GM21723 (cell line): ENCODE results near the gene PGC.
"Not testable (repeated sequence)": the region's sequence is repeated elsewhere in the genome, so short reads cannot be mapped to it uniquely, and the experiment has no call there.

Experiments used
- ATAC-seq: cut with Tn5 transposase; IDR thresholded peaks from one replicate; pipeline ENCODE4 v1.9.1; 2021; ENCODE audit warnings: mild to moderate bottlenecking, moderate library complexity; ENCODE audit not compliant: unreplicated experiment

Gene PGC

DNA sequence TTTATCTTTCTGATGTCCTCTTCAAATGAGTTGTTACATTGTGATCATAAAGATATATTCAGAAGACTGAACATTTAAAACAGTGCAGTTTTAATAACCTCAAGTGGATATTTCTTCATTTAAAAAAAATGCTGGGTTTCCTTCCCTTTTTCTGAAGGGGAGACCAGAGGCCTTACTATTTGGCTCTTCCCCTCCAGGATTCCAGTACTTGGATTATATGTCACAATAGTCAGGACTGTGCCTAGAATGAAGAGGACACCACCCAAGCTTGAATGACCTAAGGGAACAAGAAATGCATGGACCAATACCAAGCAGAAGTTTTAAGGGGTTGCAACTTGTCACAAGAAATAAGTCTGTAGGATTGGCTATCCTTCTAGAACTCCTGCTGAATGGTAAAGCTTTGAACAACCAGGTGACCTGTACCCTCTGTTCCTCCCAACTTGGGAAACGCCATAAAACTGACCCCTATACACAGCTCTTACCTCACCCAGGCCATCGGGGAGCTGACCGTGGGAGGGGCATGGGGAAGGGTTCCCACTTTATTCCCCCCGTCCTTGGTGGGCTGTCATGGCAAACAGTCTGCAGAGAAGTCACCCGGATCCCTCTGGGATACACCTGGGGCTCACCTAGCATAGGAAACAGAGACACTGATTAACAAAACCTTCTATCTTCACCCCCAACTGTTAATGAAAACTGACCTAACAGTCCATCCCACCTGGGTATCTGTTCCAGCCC lies 30.5 kb upstream of the PGC start:
- no peak for ATAC-seq

DNA sequence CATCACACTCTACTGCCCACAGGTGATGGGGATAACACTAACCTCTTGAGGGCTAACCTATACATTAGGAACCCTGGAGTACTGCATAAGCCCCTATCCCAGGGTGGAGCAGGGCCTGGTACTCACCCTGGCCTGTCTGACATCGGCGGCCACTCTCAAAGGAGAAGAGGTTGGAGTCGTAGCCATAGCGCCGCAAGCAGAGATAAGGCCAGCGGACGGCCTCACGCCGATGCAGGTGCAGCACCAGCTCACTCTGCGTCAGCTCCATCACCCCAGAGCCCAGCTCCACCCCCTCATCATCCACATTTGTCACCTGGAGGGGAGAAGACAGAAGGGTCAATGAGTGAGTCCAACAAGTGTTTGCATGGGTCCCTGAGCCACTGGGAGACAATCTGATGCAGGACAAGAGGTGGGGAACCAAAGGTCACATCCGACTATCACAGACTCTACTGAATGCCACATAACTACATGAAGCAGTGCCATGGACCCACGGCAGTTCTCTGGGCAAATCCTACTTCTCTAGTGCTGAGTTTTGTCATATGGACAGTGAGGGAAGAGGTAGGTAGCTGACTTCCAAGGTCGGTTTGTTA lies 28.2 kb upstream of the PGC start:
- no peak for ATAC-seq

DNA sequence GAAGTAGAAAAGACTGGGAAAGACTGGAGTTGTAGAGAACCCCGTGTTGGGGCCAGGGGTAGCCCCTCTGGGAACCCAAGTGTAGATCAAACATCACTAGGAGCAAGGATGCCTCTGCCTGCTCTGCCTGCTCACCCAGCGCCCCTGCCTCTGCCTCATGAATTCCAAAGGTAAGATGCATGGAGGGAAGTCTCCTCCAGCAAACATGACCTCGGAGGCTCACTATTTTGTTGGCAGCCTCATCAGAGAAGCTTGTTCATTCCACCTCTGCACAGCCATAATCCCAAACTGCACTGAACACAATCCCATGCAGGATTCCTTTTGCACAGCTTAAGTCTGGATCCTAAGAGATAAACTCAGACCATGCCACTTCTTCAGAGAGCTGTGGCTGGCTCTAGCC lies 27.6 kb upstream of the PGC start:
- no peak for ATAC-seq

DNA sequence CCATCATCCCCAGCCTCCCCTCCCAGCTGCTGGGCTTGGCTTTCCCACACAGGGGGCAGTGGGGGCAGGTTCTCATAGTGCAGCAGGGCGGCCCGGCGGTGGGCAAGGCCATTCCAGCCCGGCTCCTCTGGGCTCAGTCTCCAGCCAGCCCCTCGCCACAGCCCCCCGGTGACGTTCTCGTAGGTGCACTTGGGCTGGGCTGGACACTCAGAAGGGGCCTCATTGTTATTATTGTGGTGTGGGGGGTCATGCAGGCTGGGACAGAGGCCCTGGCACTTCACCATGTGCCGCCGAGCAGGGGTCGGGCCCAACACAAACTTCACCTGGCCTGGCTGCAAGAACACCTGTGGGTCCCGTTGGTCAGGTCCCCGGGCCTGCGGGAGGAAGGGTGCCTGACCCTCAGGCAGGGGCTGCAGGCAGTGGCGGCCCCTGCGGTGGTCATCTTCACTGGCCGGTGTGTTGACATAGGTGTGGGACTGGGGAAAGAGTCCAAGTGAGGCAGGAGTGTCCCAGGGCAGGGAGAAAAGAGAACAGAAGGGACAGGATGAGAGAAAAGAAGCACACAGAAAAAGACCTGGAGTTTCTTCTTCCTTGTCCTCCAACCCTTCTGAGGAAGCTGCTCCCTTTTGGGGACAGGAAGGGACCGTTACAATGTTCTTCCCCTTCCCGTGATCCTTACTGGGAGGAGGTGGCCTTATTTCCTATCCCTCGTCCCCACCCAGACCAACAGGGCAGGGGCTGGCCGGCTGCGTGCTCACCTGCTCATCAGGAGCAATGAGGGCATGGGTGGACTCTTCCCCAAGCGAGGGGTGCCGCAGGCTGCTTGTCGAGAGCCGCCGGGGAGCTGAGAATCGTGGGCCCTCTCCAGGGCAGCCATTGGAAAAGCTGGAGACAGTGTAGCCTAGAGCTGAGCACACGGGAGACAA lies 24.1 kb upstream of the PGC start:
- no peak for ATAC-seq

DNA sequence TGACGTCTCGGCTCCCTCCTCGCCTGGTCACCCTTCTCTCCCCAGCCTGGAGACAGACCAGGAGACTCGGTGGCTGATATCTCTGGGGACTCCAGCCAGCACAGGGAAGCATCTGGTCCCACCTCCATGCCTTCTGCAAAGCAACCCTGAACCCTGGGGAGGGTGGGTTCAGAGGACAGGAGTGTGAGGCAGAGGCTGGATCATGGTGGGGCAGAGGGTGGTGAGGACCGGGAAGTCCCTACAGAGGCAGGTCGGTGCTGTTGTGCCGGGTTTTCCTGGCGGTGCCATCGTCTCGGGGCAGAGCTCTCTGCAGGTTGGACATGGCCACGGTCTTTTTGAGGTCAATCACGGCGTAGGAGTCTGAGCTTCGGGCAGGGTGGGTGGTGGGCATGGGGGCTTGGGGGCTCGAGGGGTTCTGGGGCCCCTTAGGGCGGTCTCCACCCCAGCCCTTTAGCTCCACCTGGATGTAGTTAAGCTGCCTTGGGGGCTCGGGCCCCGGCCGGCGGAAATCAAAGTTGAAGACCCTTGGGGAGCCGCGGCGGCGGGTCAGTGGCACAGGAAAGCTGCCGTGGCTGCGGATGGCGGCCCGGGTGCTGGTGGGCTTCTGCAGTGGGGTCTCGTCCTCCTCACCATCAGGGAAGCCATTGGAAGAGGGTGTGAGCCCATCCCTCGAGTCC lies 23.3 kb upstream of the PGC start:
- no peak for ATAC-seq

DNA sequence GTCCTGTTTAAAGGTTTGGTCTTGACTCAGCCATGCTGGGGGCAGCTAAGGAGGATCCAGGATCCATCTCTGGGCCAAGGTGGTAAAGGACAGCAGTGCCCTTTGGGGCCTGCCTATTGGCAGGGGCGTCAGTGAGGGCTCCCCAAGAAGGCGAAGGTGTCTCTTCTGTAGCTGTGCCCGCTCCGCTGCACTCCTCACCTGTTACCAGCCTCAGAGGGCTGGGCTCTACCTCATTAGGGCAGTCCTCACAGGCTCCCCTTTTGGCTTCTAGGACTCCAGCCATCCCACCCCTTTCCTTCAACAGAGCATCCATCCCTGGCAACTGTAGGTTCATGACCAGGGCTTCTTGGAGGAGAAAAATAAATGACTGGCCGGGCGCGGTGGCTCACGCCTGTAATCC lies 22.2 kb upstream of the PGC start:
- no peak for ATAC-seq

DNA sequence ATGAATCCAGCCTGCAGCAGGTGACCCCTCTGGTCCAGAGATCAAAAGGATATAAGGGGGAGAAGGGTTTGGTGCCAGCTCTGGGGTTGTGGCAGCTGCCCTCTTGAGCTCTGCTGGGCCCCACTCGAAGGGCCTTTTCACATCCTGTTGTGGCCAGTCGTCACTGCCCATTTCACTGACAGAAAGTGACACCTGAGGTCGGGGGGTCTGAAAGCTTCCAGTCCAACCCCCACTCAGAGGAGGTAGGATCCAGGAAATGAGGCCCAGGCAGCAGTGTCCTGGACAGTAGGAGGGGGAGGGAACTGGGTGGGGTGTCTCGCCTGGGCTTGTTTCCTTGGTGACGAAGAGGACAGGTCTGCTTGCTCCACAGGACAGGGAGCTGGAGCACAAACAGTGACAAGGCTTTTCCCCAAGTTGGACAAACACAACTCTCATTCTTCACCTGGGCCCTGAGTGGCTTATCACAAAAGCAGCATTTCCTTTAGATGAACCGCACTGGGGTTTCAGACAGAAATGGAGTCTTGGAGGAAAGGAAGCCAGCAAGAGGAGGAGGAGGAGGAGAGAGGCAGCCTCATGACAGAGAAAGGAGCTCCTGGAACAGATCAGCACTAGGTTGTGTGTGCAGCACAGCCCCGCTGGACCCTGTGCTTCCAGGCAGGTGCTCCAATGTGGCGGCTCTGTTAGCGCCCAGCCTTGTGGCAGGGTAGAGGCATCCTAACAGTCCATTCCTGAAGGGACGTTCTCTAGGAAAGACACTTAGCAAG lies 21.5 kb upstream of the PGC start:
- no peak for ATAC-seq

DNA sequence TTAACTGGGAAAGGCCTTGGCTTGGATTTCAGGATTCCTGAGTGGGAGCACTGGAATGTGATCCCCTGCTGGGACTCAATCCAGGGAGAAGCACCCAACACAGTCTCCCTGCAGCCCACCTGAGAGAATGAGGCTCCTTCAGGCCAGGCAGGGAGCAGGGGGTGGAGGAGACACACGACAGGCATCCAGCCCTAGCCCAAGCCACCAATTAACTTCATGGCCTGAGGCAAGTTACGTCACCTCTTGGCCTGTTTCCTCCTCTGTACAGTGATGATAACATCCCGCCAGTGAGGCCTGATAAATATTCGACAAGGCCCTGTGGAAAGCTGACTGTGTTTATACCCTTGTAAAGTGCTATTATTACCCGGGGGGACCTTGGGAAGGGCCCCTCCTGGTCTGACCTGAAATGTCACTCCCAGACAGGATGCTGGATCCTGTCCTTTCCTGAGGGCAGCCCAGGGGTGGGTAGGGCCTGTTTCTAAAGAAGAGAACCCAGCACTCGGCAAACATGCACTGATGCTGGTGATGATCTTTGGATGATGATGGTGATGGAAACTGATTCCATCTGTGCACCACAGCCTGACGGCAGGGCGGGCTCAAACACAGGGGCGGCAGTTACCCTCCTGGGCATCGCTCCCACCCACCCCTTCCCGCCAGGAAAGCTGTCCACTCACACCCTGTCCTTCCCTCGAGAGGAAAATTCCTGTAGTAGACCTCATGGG lies 20.1 kb upstream of the PGC start:
- no peak for ATAC-seq

DNA sequence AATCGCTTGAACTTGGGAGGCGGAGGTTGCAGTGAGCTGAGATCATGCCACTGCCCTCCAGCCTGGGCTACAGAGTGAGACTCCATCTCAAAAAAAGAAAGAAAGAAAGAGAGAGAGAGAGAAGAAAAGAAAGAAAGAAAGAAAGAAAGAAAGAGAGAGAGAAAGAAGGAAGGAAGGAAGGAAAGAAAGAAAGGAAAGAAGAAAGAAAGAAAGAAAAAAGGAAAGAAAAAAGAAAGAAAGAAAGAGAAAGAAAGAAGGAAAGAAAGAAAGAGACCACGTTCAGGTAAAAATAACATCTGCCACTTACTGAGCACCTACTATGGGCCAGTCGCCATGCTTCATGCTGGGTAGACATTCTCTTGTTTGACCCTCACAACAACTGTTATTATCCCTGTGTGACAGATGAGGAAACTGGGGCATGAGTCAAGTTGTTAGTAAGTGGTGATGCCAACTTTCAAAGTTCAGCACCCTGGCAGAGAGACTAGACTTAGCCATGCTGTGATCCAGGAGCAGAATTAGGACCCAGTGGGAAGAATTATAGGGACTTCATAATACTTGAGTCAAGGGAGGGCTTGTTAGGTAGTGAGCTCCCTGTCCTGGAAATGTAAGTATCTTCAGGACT lies 19.0 kb upstream of the PGC start:
- ATAC-seq, result not testable (repeated sequence)

DNA sequence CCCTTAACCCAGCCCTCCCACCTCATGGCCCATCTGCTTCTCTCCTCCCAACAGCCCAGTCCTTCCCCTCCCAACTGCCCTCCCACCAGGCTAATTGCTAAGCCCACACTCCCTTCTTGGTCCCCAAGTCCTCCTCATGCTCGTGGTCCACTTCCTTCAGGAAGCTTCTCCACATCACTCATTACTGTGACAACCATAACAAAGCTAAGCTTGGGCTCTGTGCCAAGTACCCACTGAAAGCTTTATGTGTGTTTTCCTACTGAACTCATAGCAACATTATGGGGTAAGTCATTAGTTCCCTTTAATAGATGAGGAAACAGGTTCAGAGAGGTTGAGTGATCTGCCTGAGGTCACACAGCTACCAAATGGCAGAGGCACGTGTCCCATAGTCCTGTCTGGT lies 16.3 kb upstream of the PGC start:
- no peak for ATAC-seq

DNA sequence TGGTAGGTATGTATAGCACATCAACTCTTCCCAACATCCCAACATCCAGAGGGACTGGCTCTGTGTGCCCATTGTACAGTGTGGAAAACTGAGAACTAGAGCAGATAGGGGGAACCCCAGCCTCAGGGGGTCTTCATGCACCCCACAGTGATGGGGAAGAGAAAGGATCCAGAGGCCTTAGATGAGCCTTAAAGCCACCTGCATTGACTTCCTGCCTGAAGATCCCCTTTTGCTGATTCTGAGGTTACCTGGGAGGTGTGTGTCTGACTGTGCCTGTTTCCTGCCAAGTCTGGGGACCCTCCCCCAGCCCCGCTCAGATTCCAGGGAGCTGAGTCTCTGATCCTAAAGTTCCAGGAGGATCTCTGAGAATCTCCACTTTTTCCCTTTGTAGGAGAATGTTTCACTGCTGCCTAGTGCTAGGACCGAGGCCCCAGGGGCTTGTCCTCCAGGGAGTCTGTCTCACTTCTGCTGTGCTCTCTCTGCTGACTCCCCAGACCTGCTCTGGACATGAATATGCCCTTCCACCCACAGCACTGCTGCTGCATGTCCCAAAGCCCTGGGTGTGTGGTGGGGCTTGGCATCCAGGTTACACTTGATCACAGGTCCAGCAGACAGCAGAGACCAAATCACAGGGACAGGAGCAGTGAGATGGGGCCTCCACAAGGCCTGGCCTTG lies 12.8 kb upstream of the PGC start:
- ATAC-seq, result no peak

DNA sequence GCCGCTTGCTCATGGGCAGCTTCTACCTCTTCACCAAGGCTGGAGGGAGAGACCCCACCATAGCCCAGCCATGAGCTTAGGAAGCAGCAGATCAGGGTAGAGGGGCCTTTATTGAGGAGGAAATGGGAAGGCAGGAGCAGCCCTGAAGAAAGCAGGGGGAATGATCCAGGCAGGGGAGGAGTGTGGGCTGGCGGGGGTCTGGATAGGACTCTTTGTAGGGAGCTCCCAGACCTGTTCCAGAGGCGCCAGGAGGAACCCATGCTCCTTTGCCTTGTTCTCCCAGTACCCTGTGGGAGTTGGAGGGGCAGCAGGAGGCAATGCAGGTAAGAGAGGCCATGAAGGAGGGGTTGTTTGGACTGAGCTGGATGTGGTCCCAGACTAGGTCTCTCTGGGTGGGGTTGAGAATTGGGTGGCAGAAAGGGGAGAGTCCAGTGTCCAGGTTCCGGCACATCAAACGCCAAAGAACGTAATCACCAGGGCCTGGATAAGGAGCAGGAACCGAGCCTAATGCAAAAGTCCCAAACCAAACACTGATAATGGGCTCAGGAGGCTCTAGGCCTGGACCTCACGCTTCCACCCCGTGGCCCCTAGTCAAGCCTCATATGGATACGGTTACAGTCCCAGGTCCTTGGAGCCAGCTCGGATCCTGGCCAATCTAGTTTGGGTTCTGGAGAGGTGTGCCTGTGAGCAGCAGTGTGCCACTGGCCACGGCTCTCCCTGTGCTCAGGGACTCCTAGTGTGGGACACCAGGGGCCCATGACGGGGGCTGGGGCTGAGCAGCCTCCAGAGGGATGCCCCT lies 12.1 kb upstream of the PGC start:
- ATAC-seq, result no peak

DNA sequence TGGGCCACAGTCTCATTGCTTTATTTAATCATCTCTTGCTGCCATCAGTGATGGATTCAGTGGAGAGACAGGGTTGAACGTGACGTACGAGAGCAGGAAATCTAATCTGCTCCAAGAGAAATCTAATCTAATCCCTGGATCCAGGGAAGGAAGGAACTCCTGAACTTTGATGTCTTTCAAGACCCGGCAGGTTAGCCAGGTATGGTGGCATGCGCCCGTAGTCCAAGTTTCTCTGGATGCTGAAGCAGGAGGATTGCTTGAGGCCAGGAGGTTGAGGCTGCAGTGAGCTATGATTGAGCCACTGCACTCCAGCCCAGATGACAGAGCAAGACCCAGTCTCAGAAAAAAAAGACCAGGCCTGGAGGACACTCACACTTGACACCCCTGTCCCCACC lies 11.4 kb upstream of the PGC start:
- ATAC-seq, result no peak

DNA sequence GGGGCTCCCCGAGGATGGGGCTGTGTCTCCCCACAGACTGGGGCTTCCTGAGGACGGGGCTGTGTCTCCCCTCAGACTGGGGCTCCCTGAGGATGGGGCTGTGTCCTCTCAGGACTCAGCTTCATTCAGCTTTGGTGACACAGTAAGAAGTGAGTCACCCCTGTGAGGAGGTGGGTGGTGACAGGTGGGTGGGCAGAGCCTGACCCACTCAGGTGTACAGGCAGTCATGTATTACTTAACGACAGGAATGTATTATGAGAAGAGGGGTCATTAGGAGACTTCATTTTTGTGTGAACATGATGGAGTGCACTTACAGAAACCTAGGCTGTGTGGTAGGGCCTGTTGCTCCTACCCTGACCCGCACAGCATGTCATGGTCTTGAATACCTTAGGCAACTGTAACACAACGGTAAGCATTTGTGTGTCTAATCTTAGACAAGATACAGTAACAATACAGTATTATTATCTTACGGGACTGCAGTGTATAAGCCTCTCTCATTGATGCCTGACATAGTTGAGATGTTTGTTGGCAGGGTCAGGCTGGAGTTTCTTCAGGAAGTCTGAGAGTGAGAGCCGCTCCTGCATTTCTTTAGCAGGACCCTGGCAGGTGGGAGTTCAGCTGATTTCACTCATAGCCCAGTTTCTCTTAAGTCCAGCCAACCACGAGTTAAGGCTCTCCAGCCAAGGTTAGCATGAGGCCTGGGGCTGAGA lies 10.9 kb upstream of the PGC start:
- no peak for ATAC-seq

DNA sequence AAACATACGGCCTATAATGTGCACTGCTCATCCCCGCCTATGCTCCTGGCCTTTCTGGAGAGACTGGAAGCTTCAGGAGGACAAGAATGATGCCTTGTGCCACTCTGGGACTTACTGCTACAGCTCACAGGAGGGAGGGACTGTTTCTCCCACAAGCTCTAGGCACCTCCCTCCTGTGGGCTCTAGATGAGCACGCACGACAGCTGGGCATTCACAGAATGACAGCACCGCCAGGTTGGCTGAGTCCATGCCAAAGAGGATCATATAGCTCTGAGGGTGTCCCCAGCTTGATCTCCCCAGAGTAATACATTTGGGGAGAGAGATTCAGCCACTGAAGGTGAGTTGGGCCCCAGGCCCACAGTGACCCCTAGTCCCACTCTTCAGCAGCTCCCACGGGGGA lies 10.1 kb upstream of the PGC start:
- ATAC-seq, result no peak

DNA sequence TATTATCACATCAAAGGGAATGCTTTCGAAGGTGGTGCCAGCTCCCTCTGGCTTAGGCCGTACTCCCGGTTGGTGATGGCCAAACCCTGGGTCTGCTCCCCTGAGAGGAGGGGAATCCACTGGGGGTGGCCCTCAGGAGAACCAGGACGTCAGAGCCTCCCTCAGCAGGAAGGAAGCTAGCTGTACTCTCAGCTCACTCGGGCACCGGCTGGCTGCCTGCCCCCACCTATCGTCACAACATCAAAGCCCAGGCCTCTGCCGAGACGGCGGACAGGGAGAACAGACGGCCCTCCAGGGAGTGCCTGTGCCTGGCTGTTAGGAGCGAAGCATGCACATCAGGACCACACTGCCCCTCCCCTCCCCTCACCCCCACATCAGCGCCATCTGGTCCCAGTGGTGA lies 9.2 kb upstream of the PGC start:
- ATAC-seq, result no peak

DNA sequence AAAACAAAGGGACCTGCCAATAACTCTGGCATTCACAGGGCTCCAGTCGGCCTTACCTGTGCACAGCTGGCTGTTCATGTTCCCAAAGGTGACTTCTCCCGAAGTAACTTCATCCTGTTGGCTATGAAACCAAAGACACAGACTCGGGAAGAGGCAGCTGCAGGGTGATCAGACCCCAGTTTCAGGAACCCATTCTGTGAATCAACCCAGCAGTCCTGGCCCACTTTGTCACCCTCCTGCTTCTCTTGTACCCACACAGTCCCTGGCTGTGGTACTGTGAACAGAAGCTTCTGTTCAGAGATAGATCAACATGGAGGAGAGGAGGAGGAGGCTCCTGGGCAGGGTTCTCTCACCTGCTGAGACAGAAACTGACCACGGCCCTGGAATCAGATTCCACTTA lies 8.7 kb upstream of the PGC start:
- ATAC-seq, result no peak

DNA sequence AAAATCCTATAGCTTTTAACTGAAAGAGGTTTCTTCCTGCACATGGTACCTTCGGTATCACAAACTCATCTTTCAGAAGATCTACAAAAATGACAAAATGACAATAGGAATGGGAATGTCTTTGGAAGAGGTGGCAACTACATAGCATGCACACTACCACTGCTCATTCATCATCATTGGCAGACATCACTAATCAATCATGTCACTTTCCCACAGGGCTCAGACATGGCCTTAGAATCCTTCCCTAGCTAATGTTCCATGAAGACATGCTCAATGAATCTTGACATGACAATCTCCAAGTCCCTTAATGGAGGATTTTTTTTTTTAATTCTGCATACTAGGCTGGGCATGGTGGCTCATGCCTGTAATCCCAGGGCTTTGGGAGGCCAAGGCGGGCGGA lies 3.2 kb upstream of the PGC start:
- no peak for ATAC-seq
